HG02610 (cell line): ENCODE data around the gene CORO6.
A peak's percentile ranks its signal among the peaks of the same experiment; 100 is the strongest.
"Not testable (repeated sequence)": the region's sequence is repeated elsewhere in the genome, so short reads cannot be mapped to it uniquely, and the experiment has no call there.

ENCODE experiments used
- ATAC-seq: cut with Tn5 transposase; IDR thresholded peaks from one replicate; pipeline ENCODE4 v1.9.1; 2021; ENCODE audit warnings: mild to moderate bottlenecking, moderate library complexity; ENCODE audit not compliant: unreplicated experiment

CORO6 gene

DNA sequence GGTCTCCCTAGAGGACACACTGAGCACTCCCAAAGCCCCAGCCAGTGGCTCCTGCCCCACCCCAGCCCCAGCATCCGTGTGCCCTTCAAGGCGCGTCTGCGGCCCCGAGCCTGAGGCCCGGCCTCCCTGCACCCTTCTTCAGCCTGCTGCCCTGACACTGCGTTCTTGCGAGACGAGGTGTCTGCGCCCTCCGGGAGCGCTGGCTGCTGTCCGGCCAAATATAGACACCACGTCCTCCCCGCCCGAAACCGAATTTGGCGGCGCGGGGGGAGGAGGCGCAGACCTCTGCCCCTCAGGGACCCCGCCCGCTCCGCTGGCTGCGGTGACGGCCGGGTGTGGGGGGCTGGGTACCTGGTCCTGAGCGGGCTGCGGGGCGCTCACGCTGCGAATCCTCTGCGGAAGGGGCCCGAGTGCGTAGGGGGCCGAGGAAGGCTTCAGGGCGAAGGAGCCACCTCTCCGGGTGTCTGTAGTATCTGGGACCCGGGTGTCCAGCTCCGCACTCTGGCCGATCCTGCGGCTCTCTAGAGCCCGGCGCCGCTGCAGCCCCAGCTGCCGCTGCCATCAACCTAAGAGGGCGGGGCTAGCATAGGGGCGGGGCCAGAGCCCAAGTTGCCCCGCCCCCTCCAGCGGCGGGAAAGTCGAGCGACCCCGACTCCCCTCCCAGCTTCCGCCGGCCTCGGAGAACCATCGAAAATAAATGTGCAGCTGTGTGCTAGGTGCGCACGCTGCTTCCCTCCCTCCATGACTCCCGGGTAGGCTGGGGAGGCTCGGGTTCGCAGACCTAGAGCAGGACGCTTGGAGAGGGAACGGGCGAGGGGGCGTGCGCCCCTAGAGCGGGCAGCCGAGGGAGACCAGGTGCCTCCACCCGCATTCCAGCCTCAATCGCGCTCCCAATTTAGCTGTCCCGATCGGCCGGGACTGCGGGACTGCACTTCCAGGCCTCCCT is at the start of gene CORO6:
CORO6 (minus strand) TSS at position 576 of the 946 bp plus-strand sequence. CDS start 1,491 bp downstream, outside the sequence.
- ATAC-seq: peak; percentile 45

DNA sequence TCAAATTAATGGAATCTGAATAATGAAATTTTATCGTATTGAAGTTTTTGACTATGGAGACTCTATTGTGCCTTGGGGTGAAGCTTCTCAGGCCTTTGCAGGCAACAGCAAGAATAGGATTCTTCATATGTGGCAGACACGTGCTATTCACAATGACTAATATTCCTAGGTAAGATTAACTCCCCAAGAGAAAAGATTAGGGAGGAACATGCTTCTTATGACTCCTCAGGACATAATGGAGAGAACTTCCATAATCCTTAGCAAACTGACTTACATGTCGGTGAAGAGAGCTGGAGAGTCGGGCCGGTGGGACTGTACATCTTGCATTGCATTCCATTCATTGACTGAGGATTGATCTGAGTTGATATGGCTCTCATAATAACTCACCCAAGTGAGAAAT is 48.9 kb upstream of the CORO6 start:
- no peak for ATAC-seq

DNA sequence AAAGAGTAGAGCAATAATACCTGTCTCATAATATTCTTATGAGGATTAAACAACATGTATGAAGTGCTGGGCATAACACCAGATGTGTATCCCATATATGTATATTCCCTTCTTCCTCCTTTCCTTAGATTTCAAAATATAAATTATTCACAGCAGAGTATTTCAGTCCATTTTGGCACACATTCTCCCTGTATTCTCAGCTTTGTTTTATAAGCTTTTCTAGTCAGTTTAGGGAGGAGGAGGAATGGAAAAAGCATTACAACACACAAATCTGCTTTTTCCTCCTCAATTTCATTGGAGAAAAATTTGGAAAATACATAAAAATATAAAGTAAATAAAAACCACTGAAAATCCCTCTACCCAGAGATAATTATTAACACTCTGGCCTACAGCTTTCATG is 46.6 kb upstream of the CORO6 start:
- no peak for ATAC-seq

GRCh38 chr17:29667969-29668368 is 45.3 kb upstream of the CORO6 start:
- no peak for ATAC-seq

DNA sequence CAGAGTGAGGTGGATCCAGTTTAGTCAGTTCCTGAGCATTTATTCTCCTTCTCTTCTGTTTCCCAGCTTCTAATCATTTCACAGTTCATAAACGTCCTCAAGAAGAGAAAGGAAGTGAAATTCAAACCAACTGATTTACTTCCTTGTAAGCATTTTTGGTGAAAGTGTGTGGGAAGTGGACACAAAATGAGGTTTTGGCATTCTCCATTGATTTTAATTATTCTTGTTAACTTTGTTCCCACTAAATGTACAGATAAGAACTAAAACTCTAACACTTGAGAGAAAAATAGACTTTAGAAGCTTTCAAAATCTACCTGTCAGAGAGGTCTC is 42.7 kb upstream of the CORO6 start:
- ATAC-seq: no peak

DNA sequence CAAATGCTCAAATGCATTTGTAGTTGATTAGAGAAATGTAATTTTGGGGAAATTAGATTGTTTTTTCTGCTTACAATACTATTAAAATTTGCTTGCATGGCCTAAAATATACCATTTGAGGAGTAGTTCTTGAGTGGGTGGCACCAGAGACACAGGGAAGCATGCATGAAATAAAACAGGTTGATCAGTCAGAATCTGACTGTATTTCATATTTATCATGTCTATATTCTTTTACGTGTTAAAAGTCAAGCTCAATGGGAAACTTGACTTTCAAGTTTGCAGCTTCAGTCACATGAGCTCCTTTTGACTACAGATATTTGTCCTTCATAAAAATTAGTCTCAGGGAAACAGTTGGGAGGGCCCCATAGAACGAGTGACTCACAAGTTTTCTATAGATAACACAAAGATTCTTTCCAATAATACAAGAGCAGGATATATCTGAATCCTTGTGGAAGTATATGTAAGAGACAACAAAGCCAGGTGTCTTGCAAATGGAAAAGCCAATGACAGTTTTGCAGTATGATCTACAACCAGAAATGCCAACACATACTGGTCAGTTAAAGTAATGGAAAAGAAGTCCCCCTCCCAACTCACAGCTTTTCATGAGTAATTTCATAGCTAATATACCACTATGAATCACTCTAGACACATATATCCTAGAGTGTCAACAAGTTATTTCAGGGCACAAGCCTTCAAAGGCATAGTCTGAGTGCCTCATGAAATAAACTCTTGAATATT is 42.2 kb upstream of the CORO6 start:
- ATAC-seq: no peak

DNA sequence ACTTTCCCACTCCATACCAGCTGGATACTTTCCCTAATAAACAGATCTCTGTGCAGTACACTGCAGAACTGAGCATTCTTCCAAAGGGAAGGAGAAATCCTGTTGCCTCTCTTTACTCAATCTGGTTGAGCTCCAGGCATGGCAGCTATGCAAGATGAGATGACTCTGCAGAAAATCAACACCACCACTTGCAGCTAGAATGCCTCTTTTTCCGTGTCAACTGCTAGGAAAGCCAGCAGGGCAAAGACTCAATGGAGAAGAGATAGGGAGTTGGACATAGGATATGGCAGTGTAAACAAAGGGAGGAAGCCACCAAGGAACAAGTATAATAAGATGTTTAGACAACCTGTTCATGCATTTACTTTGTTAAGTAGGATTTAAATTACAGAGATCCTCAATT is 40.4 kb upstream of the CORO6 start:
- ATAC-seq: no peak

- no peak for ATAC-seq
Measured at GRCh38 chr17:29661213-29661612, 38.5 kb upstream of the CORO6 start.

GRCh38 chr17:29659155-29659554 is 36.4 kb upstream of the CORO6 start:
- no peak for ATAC-seq

GRCh38 chr17:29655323-29655722 is 32.6 kb upstream of the CORO6 start:
- ATAC-seq: no peak

GRCh38 chr17:29653995-29654714 is 31.4 kb upstream of the CORO6 start:
- ATAC-seq: no peak

DNA sequence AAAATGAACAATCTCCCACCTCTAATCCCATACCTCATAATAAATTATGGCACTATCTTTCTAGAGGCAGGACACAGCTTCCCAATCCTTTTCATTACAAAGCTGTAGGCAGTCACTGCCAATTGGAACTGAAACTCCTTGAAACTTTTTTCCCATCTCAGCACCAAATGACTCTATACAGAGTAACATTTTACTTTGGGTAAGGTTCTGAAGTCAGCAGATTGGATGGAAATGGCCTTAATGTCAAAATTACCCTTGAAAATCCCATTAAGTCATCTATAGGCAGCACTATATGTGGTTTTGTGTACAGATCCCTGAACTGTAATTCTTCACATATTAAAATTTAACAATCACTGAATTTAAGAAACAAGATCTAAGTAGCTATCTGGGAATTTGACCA is 30.3 kb upstream of the CORO6 start:
- ATAC-seq: no peak

DNA sequence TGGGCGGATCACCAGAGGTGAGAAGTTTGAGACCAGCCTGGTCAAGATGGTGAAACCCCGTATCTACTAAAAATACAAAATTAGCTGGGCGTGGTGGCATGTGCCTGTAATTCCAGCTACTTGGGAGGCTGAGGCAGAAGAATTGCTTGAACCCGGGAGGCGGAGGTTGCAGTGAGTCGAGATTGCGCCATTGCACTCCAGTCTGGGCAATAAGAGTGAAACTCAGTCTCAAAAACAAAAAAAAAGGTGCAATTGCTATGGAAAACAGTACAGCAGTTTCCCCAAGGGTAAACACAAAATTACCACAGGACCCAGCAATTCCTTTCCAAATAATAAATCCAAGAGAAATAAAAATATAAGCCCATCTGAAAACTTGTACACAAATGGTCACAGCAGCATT is 29.2 kb upstream of the CORO6 start:
- ATAC-seq: not testable (repeated sequence)

DNA sequence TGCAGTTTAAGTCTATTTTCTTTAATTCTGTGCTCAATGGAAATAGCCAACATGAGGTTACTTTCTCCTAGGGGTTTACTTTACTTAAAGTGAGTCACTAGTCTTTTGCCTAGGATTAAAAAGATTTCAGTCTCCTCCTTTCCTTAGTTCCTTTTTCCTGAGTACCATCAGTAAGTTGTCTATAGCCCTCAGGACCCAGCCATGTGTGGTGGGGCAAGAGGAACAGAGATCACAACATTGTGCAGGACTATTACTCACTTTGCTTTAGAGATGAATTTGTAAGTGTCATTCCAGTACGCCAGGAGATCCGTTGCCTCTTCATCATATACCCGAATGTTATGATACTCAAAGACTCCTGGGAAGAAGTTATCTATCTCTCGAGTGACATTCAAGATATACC is 27.7 kb upstream of the CORO6 start:
- no peak for ATAC-seq

DNA sequence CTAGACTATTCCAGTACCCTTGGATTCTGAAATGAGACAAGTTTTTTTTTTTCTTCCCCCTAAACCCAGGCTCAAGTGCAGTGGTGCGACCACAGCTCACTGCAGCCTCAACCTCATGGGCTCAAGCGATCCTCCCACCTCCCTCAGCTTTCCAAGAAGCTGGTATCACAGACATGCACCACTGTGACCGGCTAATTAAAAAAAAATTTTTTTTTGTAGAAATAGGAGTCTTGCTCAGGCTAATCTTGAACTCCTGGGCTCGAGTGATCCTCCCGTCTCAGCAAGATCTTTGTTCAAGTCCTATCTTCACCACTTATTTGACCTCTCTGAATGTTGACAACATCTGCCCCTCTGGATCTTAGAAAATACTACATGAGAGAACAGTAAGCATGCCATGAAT is 26.6 kb upstream of the CORO6 start:
- no peak for ATAC-seq

DNA sequence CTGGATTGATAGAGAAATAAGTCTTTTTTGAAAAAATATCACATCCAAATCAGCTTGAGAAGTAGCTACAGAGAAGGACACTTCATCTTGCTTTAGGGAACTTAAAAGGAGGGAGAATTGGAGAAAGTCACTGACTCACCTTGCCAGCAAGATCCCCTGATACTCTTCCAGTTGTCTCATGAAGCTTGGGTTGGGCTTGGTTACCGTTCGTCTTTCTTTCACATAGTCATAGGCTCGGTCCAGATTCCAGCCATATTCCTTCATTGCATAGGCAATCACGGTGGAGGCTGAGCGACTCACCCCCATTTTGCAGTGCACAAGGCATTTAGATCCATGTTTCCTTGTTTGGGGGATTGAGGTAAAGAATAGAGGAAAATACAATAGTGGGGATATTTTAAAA is 25.3 kb upstream of the CORO6 start:
- ATAC-seq: no peak

DNA sequence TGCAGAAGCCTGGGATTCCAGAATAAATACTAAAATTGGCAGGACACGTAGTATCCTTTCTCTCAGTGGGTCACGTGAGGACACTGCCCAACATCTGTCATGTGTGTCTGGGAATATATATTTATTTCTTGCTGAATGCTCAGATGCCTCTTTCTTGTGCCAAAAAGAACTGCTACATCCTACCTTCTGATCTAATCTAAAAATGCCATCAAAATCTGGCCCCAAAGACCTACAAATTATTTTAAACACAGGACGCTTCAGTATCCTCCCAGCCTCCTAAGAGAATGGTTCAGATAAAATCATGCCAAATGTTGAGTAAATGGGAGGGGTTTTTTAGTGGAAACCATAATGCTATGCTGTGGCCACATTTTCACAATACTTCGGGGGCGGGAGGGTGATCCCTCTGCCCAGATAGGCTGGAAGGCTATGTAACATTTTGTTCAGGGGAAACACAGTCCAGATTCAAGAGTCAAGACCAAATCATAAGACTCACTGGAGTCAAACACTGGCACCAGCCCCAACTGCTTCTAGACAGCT is 22.9 kb upstream of the CORO6 start:
- ATAC-seq: no peak

DNA sequence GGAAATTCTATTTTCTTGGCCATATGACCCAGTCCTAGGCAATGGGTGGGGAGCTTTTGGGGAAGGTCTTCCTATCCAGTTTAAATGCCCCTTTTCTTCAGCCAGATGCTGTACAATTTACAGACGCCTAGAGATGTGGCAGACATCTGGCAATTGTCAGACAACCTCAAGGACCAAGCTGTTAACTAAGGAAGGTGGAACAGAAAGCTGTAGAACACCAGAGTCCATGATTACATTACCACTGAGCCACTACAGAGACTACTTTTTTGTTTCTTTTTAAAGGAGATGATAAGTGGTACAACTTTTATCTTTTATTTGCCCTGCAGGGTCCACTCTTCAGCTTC is 21.1 kb upstream of the CORO6 start:
- ATAC-seq: no peak

DNA sequence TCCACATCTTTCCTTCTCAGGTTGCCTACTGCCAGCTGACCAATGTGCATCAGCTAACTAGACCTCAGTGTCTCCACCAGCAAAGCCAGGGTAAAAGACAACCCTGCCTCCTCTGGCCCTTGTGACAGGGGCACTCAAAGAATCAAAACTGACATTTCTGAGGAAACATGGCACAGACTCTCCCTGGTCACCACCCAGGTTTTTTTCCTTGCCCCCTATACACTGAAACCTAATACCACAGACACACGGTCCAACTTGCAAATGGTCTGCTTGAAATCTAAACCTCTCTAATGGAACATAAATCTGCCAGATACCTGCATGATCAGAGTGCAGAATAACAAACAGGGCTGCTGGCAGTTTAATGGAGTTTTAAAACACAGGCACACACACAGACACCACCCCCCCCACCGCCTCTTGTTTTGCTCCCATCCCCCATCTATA is 19.5 kb upstream of the CORO6 start:
- no peak for ATAC-seq

- ATAC-seq: no peak
Measured at GRCh38 chr17:29640981-29641642, 18.4 kb upstream of the CORO6 start.

DNA sequence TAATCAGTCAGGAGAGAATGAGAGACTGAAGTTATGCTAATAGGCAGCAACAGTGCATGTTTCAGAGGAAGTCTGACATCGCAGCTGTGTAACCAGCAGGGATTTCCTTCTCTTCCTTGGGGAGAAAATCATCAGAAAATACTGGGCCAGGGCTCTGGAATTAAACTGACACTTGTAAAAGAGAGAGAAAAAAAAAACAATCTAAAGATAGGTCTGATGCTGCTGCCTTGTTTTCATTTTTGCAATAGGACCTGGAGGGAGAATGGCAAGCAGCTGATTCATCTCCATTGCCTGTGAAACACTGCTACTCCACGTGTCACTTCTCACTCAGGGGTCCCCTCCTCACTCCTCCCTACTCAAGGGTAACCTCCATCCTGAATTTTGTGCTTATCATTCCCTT is 17.7 kb upstream of the CORO6 start:
- no peak for ATAC-seq
